ENCODE data around the gene WASL.

The WASL gene

DNA sequence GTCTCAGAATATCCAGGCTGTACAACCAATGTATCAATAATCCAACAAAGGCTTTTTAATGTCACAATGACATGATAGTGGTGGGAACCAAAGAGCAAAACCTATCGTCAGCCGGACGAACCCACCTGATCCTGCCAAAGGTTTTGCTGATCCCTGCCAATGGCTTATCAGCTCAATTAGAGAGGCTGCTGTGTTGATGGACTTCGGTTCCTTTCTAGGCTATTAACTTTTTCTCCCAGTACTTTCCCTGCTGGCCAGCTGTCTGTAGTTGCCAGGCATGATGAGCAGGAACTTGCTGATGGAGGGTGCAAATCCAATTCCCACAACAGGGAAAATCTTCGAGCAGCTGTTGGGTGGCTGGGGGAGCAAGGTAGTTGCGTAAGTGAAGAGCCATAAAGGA is 90.8 kb downstream of the WASL start:
- TF ChIP-seq, protein P1, sequence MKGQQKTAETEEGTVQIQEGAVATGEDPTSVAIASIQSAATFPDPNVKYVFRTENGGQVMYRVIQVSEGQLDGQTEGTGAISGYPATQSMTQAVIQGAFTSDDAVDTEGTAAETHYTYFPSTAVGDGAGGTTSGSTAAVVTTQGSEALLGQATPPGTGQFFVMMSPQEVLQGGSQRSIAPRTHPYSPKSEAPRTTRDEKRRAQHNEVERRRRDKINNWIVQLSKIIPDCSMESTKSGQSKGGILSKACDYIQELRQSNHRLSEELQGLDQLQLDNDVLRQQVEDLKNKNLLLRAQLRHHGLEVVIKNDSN (IDR thresholded peaks at IDR 0.05): no peak
- TF ChIP-seq FOXM1 (IDR thresholded peaks at IDR 0.05; ENCODE audit: borderline replicate concordance, low read depth): no peak

DNA sequence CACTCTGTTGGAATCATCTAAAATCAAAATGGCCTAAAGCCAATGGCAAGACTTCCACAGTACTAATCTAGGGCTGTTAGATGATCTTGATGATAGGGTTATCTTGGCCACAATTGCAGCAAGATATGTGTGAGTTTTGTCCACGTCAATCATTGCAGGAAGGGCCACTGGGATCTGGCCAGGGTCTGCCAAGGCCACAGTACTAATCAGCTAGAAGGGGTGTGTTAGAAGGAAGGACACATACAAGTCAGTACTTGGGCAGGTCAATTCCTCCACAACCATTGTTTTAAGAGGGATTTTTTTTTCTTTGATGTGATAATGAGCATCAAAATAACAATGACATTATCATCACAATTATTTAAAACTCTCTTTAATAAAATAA is 91.5 kb downstream of the WASL start:
- TF ChIP-seq NFIC (IDR thresholded peaks at IDR 0.05): no peak
- no peak for TF ChIP-seq ZBTB7A (IDR thresholded peaks at IDR 0.05; ENCODE audit: low read depth)
- no peak for TF ChIP-seq EGR1 (IDR thresholded peaks at IDR 0.05)
- TF ChIP-seq, protein P2, sequence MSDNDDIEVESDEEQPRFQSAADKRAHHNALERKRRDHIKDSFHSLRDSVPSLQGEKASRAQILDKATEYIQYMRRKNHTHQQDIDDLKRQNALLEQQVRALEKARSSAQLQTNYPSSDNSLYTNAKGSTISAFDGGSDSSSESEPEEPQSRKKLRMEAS (IDR thresholded peaks at IDR 0.05): no peak
- no peak for TF ChIP-seq YY1 (IDR thresholded peaks at IDR 0.05; ENCODE audit: low read depth)
- no peak for TF ChIP-seq TCF12 (IDR thresholded peaks at IDR 0.05; ENCODE audit: low read depth)
- no peak for TF ChIP-seq FOXM1 (IDR thresholded peaks at IDR 0.05; ENCODE audit: borderline replicate concordance, low read depth)
- no peak for TF ChIP-seq CREB1 (IDR thresholded peaks at IDR 0.05; ENCODE audit: low read depth)
- TF ChIP-seq EP300 (IDR thresholded peaks at IDR 0.05; ENCODE audit: borderline replicate concordance): no peak

DNA sequence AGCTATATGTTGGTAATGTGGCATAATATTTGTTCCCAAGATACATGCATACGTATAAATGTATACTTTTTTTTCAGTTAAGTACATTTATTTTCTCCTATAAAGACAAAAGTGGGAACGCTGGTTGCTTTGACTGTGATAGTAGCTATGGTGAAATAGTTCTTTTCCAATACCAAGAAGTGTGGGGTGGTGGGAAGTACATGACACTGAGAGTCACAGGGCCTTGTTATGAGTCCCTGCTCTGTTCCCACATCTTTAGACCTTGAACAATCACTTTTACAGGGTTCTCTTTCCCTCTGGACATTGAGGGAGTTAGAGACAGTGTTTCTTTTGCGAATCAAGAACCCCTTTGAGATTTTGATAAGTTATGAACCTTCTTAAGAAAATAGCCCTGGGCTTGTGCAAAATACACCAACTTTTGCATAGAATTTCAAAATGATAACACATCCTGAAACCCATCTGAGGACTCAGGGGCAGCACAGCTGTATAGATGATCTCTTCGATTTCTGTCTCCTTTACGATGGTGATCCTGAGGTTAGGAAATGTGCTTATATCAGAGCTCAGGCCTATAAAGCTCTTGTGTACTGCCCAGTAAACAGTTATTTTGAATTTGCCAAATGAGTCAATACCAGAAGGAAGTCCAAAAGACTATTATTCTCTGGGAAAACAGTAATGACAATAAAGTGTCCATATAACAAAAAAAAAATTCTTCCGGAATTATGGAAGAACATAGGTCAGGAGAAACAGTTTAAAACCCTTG is 92.1 kb downstream of the WASL start:
- TF ChIP-seq TAF1 (IDR thresholded peaks at IDR 0.05; ENCODE audit: low read depth): no peak
- TF ChIP-seq ZBTB7A (IDR thresholded peaks at IDR 0.05; ENCODE audit: low read depth): no peak
- no peak for TF ChIP-seq CREB1 (IDR thresholded peaks at IDR 0.05; ENCODE audit: low read depth)
- TF ChIP-seq, protein P3, sequence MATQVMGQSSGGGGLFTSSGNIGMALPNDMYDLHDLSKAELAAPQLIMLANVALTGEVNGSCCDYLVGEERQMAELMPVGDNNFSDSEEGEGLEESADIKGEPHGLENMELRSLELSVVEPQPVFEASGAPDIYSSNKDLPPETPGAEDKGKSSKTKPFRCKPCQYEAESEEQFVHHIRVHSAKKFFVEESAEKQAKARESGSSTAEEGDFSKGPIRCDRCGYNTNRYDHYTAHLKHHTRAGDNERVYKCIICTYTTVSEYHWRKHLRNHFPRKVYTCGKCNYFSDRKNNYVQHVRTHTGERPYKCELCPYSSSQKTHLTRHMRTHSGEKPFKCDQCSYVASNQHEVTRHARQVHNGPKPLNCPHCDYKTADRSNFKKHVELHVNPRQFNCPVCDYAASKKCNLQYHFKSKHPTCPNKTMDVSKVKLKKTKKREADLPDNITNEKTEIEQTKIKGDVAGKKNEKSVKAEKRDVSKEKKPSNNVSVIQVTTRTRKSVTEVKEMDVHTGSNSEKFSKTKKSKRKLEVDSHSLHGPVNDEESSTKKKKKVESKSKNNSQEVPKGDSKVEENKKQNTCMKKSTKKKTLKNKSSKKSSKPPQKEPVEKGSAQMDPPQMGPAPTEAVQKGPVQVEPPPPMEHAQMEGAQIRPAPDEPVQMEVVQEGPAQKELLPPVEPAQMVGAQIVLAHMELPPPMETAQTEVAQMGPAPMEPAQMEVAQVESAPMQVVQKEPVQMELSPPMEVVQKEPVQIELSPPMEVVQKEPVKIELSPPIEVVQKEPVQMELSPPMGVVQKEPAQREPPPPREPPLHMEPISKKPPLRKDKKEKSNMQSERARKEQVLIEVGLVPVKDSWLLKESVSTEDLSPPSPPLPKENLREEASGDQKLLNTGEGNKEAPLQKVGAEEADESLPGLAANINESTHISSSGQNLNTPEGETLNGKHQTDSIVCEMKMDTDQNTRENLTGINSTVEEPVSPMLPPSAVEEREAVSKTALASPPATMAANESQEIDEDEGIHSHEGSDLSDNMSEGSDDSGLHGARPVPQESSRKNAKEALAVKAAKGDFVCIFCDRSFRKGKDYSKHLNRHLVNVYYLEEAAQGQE (IDR thresholded peaks at IDR 0.05; ENCODE audit: low read depth): no peak
- TF ChIP-seq CEBPB (IDR thresholded peaks at IDR 0.05): no peak
- TF ChIP-seq FOXM1 (IDR thresholded peaks at IDR 0.05; ENCODE audit: borderline replicate concordance, low read depth): no peak
- TF ChIP-seq EGR1 (IDR thresholded peaks at IDR 0.05): no peak
- TF ChIP-seq TEAD4 (IDR thresholded peaks at IDR 0.05): no peak
- TF ChIP-seq, protein P2 (IDR thresholded peaks at IDR 0.05): no peak
- TF ChIP-seq TCF12 (IDR thresholded peaks at IDR 0.05; ENCODE audit: low read depth): no peak
- TF ChIP-seq YY1 (IDR thresholded peaks at IDR 0.05; ENCODE audit: low read depth): no peak
- TF ChIP-seq, protein P1 (IDR thresholded peaks at IDR 0.05): no peak
- no peak for TF ChIP-seq EP300 (IDR thresholded peaks at IDR 0.05; ENCODE audit: borderline replicate concordance)
- TF ChIP-seq NFIC (IDR thresholded peaks at IDR 0.05): no peak
- TF ChIP-seq RAD21 (IDR thresholded peaks at IDR 0.05; ENCODE audit: low read depth): no peak

DNA sequence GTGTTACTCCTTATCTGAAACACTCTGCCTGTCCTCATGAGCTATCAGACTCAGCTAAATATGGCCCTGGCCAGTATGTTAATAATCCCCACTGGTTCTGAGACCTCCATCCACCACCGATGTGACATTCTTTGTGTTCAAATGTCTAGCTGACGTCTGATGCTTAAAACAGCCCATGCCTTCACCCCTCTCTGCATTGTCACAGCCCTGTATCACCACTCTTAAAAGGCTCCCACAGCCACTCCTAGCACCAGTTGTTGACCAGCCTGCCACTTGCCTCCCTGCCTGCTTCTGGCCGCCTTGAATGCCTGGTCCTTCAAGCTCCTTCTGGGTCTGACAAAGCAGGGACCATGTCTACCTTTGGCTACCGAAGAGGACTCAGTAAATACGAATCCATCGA is 93.2 kb downstream of the WASL start, which contains the start of gene LMOD2:
LMOD2 (plus strand) TSS at position 253 of the 400 bp plus-strand sequence; CDS start at position 351, 98 bp downstream.
- no peak for TF ChIP-seq CEBPB (IDR thresholded peaks at IDR 0.05)
- no peak for TF ChIP-seq EP300 (IDR thresholded peaks at IDR 0.05; ENCODE audit: borderline replicate concordance)
- no peak for TF ChIP-seq NFIC (IDR thresholded peaks at IDR 0.05)
- TF ChIP-seq CREB1 (IDR thresholded peaks at IDR 0.05; ENCODE audit: low read depth): no peak
- no peak for TF ChIP-seq TEAD4 (IDR thresholded peaks at IDR 0.05)
- TF ChIP-seq, protein P3 (IDR thresholded peaks at IDR 0.05; ENCODE audit: low read depth): no peak
- no peak for TF ChIP-seq ZBTB7A (IDR thresholded peaks at IDR 0.05; ENCODE audit: low read depth)
- TF ChIP-seq, protein P2 (IDR thresholded peaks at IDR 0.05): no peak
- no peak for TF ChIP-seq FOXM1 (IDR thresholded peaks at IDR 0.05; ENCODE audit: borderline replicate concordance, low read depth)
- TF ChIP-seq EGR1 (IDR thresholded peaks at IDR 0.05): no peak

DNA sequence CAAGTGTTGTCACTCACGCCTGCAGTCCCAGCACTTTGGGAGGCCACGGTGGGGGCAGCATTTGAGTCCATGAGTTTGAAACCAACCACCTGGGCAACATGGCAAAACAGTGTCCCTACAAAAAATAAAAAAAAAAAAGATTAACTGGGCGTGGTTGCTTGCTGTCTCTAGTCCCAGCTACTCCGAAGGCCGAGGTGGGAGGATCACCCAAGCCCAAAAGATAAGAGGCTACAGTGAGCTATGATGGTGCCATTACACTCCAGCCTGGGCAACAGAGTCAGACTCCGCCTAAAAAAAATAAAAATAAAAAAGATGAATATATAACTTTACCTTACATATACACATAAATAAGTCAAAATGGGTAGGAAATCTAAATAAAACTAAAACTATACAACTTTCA is 95.6 kb downstream of the WASL start:
- TF ChIP-seq EGR1 (IDR thresholded peaks at IDR 0.05): no peak

DNA sequence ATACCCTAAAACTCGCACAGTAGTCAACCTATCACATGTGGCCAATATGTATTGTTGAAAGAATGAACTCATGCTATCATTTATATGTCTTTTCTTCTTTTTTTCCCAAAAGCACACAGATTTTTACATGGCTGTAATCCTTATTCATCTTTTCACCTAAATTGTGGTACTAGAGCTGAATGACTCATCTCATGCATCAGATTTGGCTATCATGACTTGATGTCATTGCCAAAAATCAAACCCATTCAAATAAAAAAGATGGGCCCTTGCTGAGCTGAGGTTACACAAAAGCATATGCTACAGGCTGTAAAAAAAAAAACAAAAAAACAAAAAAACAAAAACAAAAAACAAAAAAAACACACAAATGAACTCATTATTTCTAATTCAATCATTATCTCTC is 96.4 kb downstream of the WASL start:
- TF ChIP-seq, protein P2 (IDR thresholded peaks at IDR 0.05): no peak
- TF ChIP-seq TCF12 (IDR thresholded peaks at IDR 0.05; ENCODE audit: low read depth) (no peak), ZBTB7A (IDR thresholded peaks at IDR 0.05; ENCODE audit: low read depth) (no peak), TAF1 (IDR thresholded peaks at IDR 0.05; ENCODE audit: low read depth) (no peak), FOXM1 (IDR thresholded peaks at IDR 0.05; ENCODE audit: borderline replicate concordance, low read depth) (no peak), CREB1 (IDR thresholded peaks at IDR 0.05; ENCODE audit: low read depth) (no peak), YY1 (IDR thresholded peaks at IDR 0.05; ENCODE audit: low read depth) (no peak), NFIC (IDR thresholded peaks at IDR 0.05) (no peak), RAD21 (IDR thresholded peaks at IDR 0.05; ENCODE audit: low read depth) (no peak), EP300 (IDR thresholded peaks at IDR 0.05; ENCODE audit: borderline replicate concordance) (no peak), EGR1 (IDR thresholded peaks at IDR 0.05) (no peak), TEAD4 (IDR thresholded peaks at IDR 0.05) (no peak), CEBPB (IDR thresholded peaks at IDR 0.05) (no peak)
- TF ChIP-seq, protein P1 (IDR thresholded peaks at IDR 0.05): no peak
- TF ChIP-seq, protein P3 (IDR thresholded peaks at IDR 0.05; ENCODE audit: low read depth): no peak
